Fibroblast of lung (primary cell): ENCODE measurements around the gene RNF125. TPM values are rescaled to one million over a fixed set of nuclear protein-coding genes. Genes with fewer than 3 reads are reported as not detected.

Experiments used
- DNase-seq, 2 donors: peaks; one replicate each; pipeline versions ENCODE4 v3.0.0 to v3.0.0-alpha.2; 2010; ENCODE audit warnings: low read depth in 2 of 2
- H2AFZ ChIP-seq: 2 replicates; pipeline ENCODE4 v1.5.1; 2012; ENCODE audit warnings: low read length, control low read depth, inconsistent platforms
- H3K27ac ChIP-seq: 2 replicates; pipeline ENCODE4 v1.5.1; 2011; ENCODE audit warnings: low read length, control low read depth; ENCODE audit not compliant: insufficient read depth
- H3K27me3 ChIP-seq: 2 replicates; pipeline ENCODE4 v1.5.1; 2011; ENCODE audit warnings: mild to moderate bottlenecking, low read length; ENCODE audit not compliant: control insufficient read depth, insufficient read depth
- H3K36me3 ChIP-seq: 2 replicates; pipeline ENCODE4 v1.5.1; 2011; ENCODE audit warnings: low read length; ENCODE audit not compliant: control insufficient read depth, insufficient read depth
- H3K4me1 ChIP-seq: 2 replicates; pipeline ENCODE4 v1.5.1; 2011; ENCODE audit warnings: low read length; ENCODE audit not compliant: control insufficient read depth, insufficient read depth; ENCODE audit errors: extremely low read depth
- H3K4me2 ChIP-seq: 2 replicates; pipeline ENCODE4 v1.5.1; 2011; ENCODE audit warnings: low read length, control low read depth; ENCODE audit not compliant: insufficient read depth; ENCODE audit errors: extremely low read depth
- H3K4me3 ChIP-seq, 4 experiments: fragments of 200-600 bp in 1 of 4; sonication (generic) in 1 of 4; replicated peaks in 1 of 4; 2 replicates each; pipeline ENCODE4 v1.5.1; 2011 to 2016; ENCODE audit warnings: low read length in 4 of 4, low read depth in 3 of 4, mild to moderate bottlenecking in 3 of 4, control low read depth in 2 of 4, inconsistent platforms in 1 of 4, mixed read lengths in 1 of 4; ENCODE audit not compliant: insufficient read depth in 1 of 4; ENCODE audit errors: control extremely low read depth in 1 of 4
- H3K79me2 ChIP-seq: 2 replicates; pipeline ENCODE4 v1.5.1; 2012; ENCODE audit warnings: mild to moderate bottlenecking, low read length, inconsistent platforms; ENCODE audit not compliant: control insufficient read depth, insufficient read depth
- H3K9ac ChIP-seq: 2 replicates; pipeline ENCODE4 v1.5.1; 2011; ENCODE audit warnings: mild to moderate bottlenecking, low read length, control low read depth; ENCODE audit not compliant: insufficient read depth
- H3K9me3 ChIP-seq: 2 replicates; pipeline ENCODE4 v1.5.1; 2012; ENCODE audit warnings: low read depth, low read length; ENCODE audit not compliant: control insufficient read depth, insufficient read depth
- H4K20me1 ChIP-seq: 2 replicates; pipeline ENCODE4 v1.5.1; 2011; ENCODE audit warnings: low read length; ENCODE audit not compliant: control insufficient read depth, insufficient read depth; ENCODE audit errors: extremely low read depth
- EZH2 ChIP-seq: IDR thresholded peaks from 2 replicates; pipeline ENCODE4 v1.5.1; 2012; ENCODE audit warnings: low read length, control low read depth, mild to moderate bottlenecking; ENCODE audit errors: missing control alignments
- polyA plus RNA-seq, 2 donors: library from polyadenylated mRNA; depleted of rRNA in 1 of 2; stranded (reverse) in 1 of 2; unstranded in 1 of 2; fragments of >200 nt; gene quantifications; 2 replicates each; pipeline ENCODE4 v1.2.1, GENCODE V29; 2011 to 2012; ENCODE audit warnings: missing spikeins in 1 of 2
- total RNA-seq: library from RNA; depleted of rRNA; stranded (reverse); fragments of >200 nt; gene quantifications from 2 replicates; pipeline ENCODE4 v1.2.1, GENCODE V29; 2014
- TF ChIP-seq, protein P1 (sequence below), 2 donors: IDR thresholded peaks in 1 of 2; conservative IDR thresholded peaks in 1 of 2; 1 replicate in 1 of 2; 2 replicates in 1 of 2; pipeline ENCODE4 v1.5.1; 2011 to 2012; ENCODE audit warnings: low read length in 2 of 2, control low read depth in 1 of 2, inconsistent platforms in 1 of 2, low read depth in 1 of 2, mild to moderate bottlenecking in 1 of 2

Gene RNF125
- total and polyA plus RNA-seq, 2 donors (not counting 1 experiment from before 2014, with no cell fraction given) = 0.14 to 0.33 TPM

DNA sequence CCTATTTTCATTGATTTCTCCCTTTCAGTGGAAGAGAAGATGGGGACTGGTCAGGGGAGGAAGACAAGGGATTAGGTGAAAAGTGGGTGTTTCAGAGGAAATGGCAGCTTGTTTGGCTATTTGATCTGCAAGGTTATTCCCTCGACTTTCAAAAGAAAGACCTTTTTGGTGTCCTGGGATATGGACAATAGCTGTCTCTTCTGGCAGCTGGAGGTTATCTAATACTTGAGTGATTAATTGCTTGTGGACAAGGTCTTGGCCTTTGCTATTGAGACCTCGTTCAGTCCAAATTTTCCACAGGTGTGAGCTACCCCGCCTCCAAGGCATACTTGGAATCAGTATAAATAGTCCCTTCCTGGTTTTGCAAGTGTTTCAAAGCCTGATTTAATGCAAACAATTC is 42.4 kb upstream of the RNF125 start:
- Histone ChIP-seq H3K36me3 (no peaks in the 10 kb centered on the region), H3K9me3 (no peaks in the 10 kb centered on the region), H3K79me2 (no peaks in the 10 kb centered on the region), H3K27me3 (no peaks in the 10 kb centered on the region), H2AFZ (no peak overlapping the region), H4K20me1 (no peaks in the 10 kb centered on the region), H3K9ac (no peak overlapping the region), H3K4me2 (no peak overlapping the region), H3K4me3 (no peak overlapping the region), H3K27ac (no peak overlapping the region), H3K4me1 (no peaks in the 10 kb centered on the region)
- no peak for TF ChIP-seq EZH2
- TF ChIP-seq, protein P1, sequence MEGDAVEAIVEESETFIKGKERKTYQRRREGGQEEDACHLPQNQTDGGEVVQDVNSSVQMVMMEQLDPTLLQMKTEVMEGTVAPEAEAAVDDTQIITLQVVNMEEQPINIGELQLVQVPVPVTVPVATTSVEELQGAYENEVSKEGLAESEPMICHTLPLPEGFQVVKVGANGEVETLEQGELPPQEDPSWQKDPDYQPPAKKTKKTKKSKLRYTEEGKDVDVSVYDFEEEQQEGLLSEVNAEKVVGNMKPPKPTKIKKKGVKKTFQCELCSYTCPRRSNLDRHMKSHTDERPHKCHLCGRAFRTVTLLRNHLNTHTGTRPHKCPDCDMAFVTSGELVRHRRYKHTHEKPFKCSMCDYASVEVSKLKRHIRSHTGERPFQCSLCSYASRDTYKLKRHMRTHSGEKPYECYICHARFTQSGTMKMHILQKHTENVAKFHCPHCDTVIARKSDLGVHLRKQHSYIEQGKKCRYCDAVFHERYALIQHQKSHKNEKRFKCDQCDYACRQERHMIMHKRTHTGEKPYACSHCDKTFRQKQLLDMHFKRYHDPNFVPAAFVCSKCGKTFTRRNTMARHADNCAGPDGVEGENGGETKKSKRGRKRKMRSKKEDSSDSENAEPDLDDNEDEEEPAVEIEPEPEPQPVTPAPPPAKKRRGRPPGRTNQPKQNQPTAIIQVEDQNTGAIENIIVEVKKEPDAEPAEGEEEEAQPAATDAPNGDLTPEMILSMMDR (conservative IDR thresholded peaks at IDR 0.05 in 1 of 2, IDR thresholded peaks at IDR 0.05 in 1 of 2; ENCODE audit: low read depth in 1 of 2, low read length in 2 of 2) = no peak
- DNase-seq = no peak

DNA sequence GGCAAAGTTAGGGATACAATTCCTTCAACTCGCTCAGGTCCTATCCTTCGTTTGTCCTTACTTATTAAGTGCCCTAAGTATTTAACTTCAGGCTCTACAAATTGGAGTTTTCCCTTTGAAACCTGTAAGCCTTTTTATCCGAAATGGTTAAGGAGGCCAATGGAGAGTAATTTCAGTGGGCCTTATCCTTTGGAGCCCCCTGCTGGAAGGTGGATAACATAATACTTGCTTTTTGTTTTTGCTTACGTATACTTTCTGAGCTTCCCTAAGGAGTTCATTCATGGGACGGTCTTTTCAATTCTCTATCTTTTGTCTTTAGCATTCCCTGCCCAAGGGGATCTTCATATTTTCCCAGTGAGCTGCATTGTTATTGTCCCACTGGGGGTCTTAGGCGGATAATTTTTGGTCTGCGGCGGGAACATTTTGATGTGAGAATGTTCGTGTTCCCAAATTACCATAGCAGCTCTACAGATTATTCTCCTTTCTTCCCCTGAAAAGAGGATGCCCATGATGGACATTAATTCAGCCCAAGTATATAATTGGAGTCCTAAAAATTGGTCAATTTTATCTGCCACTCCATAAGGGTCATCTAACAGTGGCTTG is 41.3 kb upstream of the RNF125 start:
- no peaks in the 10 kb centered on the region for H4K20me1 ChIP-seq
- H3K27me3 ChIP-seq = no peaks in the 10 kb centered on the region
- TF ChIP-seq EZH2 = no peak
- TF ChIP-seq, protein P1 (conservative IDR thresholded peaks at IDR 0.05 in 1 of 2, IDR thresholded peaks at IDR 0.05 in 1 of 2; ENCODE audit: low read depth in 1 of 2, low read length in 2 of 2) = peak; percentile 72
- DNase-seq = peak; percentile 27 to 66
- no peak overlapping the region for H3K9ac ChIP-seq
- no peaks in the 10 kb centered on the region for H3K79me2 ChIP-seq
- H3K36me3 ChIP-seq = no peaks in the 10 kb centered on the region
- no peak overlapping the region for H3K4me3 ChIP-seq
- H3K9me3 ChIP-seq = no peaks in the 10 kb centered on the region
- no peak overlapping the region for H3K4me2 ChIP-seq
- H2AFZ ChIP-seq = no peak overlapping the region
- no peak overlapping the region for H3K27ac ChIP-seq
- no peaks in the 10 kb centered on the region for H3K4me1 ChIP-seq

DNA sequence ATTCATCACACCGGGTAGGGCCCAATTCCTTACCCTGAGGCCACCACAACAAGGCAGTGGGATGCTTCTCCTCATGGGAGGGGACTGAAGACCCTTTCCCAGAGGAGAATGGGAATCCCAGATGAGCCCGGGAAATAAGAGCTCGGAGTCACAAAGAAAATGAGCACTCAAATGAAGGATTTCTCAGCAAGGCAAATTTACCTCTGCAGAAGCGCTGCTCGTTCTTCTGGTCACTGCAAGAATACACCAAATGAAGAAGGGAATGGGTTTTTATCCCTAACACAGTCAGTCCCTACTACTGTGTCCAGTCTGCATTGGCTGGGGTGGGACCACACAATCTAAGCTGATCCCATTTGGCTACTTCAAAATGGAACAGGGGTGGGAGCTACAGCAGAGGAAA is 40.0 kb upstream of the RNF125 start:
- H4K20me1 ChIP-seq = no peaks in the 10 kb centered on the region
- no peaks in the 10 kb centered on the region for H3K4me1 ChIP-seq

More for the DNA sequence above, 40.0 kb upstream of the RNF125 start:
- Histone ChIP-seq H3K36me3 (no peaks in the 10 kb centered on the region), H3K27ac (no peak overlapping the region), H3K9ac (no peak overlapping the region), H3K4me2 (no peak overlapping the region), H3K4me3 (no peak overlapping the region), H3K79me2 (no peaks in the 10 kb centered on the region), H3K9me3 (no peaks in the 10 kb centered on the region), H2AFZ (no peak overlapping the region), H3K27me3 (no peaks in the 10 kb centered on the region)
- DNase-seq = no peak
- TF ChIP-seq, protein P1 (conservative IDR thresholded peaks at IDR 0.05 in 1 of 2, IDR thresholded peaks at IDR 0.05 in 1 of 2; ENCODE audit: low read depth in 1 of 2, low read length in 2 of 2) = no peak
- TF ChIP-seq EZH2 = no peak
